Osteoblast (primary cell): ENCODE results near the gene JMJD1C. TPM values are rescaled to one million over a fixed set of nuclear protein-coding genes. Genes with fewer than 3 reads are reported as not detected.
"Not testable (repeated sequence)": the region's sequence is repeated elsewhere in the genome, so short reads cannot be mapped to it uniquely, and the experiment has no call there.

Experiments used
- DNase-seq: peaks from one replicate; pipeline ENCODE4 v3.0.0; 2011; ENCODE audit warnings: low spot score, mixed read lengths; ENCODE audit not compliant: insufficient read length; ENCODE audit errors: missing footprints
- H2AFZ ChIP-seq: 2 replicates; pipeline ENCODE4 v1.6.0; 2011; ENCODE audit warnings: mild to moderate bottlenecking, low read length
- H3K27ac ChIP-seq: 2 replicates; pipeline ENCODE4 v1.5.1; 2011; ENCODE audit warnings: mild to moderate bottlenecking, low read depth, low read length, moderate library complexity
- H3K27me3 ChIP-seq: 2 replicates; pipeline ENCODE4 v1.6.0; 2012; ENCODE audit warnings: mild to moderate bottlenecking, control low read depth, inconsistent platforms, low read length, moderate library complexity; ENCODE audit not compliant: insufficient read depth
- H3K36me3 ChIP-seq: 2 replicates; pipeline ENCODE4 v1.5.1; 2011; ENCODE audit warnings: mild to moderate bottlenecking, low read length, control low read depth, moderate library complexity; ENCODE audit not compliant: insufficient read depth
- H3K4me1 ChIP-seq: 2 replicates; pipeline ENCODE4 v1.5.1; 2011; ENCODE audit warnings: mild to moderate bottlenecking, low read length, control low read depth, moderate library complexity; ENCODE audit not compliant: insufficient read depth
- H3K4me2 ChIP-seq: 2 replicates; pipeline ENCODE4 v1.6.0; 2011; ENCODE audit warnings: mild to moderate bottlenecking, low read length; ENCODE audit not compliant: insufficient read depth
- H3K4me3 ChIP-seq: fragments of 200-600 bp; sonication (generic); 3 replicates; pipeline ENCODE4 v1.5.1; 2012; ENCODE audit warnings: mild to moderate bottlenecking, low read length, inconsistent platforms; ENCODE audit not compliant: insufficient read depth
- H3K79me2 ChIP-seq: 2 replicates; pipeline ENCODE4 v1.6.0; 2012; ENCODE audit warnings: mild to moderate bottlenecking, low read length, control low read depth, inconsistent platforms; ENCODE audit not compliant: insufficient read depth
- H3K9me3 ChIP-seq: 2 replicates; pipeline ENCODE4 v1.5.1; 2011; ENCODE audit warnings: low read depth, low read length, control low read depth
- H4K20me1 ChIP-seq: 2 replicates; pipeline ENCODE4 v1.6.0; 2012; ENCODE audit warnings: mild to moderate bottlenecking, low read length, control low read depth; ENCODE audit not compliant: insufficient read depth
- total RNA-seq: library from RNA; depleted of rRNA; stranded (reverse); fragments of >200 nt; gene quantifications from 2 replicates; pipeline ENCODE4 v1.2.3, GENCODE V29; 2012
- TF ChIP-seq, protein P1 (sequence below): IDR thresholded peaks from 2 replicates; pipeline ENCODE4 v1.5.1; 2011; ENCODE audit warnings: mild to moderate bottlenecking, low read depth, low read length, moderate library complexity; ENCODE audit errors: extremely low read depth

Gene JMJD1C
- total RNA-seq, 1 donor: 92.6 TPM

DNA sequence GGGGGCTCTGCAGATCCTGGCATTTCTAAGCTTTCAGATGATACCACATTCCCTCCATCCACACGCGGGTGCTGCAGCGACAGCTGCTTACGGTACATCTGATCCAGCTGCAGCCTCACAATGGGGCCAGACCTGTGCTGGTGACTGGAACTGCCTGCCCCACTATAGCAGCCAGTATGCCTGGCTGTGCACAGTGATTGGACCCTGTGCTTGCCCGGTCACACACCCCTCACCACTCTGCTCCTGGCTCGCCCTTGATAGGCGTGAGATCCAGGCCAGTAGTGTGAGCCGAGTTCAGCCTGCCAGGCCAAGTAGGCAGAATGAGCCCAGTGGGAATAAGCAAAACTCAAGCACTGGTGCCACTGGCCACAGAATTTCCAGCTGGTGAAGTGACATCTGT is 167.8 kb downstream of the JMJD1C start:
- Histone ChIP-seq H3K9me3 (no peaks in the 10 kb centered on the region), H3K4me2 (no peak overlapping the region), H3K36me3 (no peaks in the 10 kb centered on the region), H4K20me1 (peaks cover 12% of the 10 kb centered on the region), H3K27ac (no peak overlapping the region), H3K79me2 (peaks cover 66% of the 10 kb centered on the region), H2AFZ (no peak overlapping the region), H3K27me3 (no peaks in the 10 kb centered on the region), H3K4me1 (peaks cover 1% of the 10 kb centered on the region), H3K4me3 (no peak overlapping the region)
- DNase-seq: no peak
- TF ChIP-seq, protein P1, sequence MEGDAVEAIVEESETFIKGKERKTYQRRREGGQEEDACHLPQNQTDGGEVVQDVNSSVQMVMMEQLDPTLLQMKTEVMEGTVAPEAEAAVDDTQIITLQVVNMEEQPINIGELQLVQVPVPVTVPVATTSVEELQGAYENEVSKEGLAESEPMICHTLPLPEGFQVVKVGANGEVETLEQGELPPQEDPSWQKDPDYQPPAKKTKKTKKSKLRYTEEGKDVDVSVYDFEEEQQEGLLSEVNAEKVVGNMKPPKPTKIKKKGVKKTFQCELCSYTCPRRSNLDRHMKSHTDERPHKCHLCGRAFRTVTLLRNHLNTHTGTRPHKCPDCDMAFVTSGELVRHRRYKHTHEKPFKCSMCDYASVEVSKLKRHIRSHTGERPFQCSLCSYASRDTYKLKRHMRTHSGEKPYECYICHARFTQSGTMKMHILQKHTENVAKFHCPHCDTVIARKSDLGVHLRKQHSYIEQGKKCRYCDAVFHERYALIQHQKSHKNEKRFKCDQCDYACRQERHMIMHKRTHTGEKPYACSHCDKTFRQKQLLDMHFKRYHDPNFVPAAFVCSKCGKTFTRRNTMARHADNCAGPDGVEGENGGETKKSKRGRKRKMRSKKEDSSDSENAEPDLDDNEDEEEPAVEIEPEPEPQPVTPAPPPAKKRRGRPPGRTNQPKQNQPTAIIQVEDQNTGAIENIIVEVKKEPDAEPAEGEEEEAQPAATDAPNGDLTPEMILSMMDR: no peak

DNA sequence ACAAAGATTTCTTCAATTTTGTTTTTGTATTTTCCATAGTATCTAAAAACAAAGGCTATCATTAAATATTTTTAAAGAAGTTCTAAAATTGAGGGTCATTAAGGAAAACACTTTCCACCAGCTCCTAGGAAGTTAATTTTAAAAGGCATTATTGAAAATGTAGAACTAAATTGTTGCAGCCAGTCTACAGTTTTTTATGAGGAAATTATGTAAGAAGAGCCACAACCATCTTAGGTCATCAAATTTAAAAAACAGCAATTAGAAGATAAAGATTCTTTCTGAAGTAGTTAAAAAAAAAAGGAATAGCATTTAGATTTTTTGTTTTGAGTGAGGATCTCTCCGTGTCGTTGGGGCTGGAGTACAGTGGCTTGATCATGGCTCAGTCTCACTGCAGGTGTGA is 171.0 kb downstream of the JMJD1C start:
- Histone ChIP-seq H2AFZ (no peak overlapping the region), H3K27ac (no peak overlapping the region), H3K36me3 (no peaks in the 10 kb centered on the region), H3K79me2 (peaks cover 58% of the 10 kb centered on the region), H3K9me3 (no peaks in the 10 kb centered on the region), H3K4me1 (no peaks in the 10 kb centered on the region), H3K4me3 (no peak overlapping the region), H3K4me2 (no peak overlapping the region), H3K27me3 (no peaks in the 10 kb centered on the region), H4K20me1 (peaks cover 8% of the 10 kb centered on the region)
- no peak for DNase-seq
- TF ChIP-seq, protein P1: no peak

DNA sequence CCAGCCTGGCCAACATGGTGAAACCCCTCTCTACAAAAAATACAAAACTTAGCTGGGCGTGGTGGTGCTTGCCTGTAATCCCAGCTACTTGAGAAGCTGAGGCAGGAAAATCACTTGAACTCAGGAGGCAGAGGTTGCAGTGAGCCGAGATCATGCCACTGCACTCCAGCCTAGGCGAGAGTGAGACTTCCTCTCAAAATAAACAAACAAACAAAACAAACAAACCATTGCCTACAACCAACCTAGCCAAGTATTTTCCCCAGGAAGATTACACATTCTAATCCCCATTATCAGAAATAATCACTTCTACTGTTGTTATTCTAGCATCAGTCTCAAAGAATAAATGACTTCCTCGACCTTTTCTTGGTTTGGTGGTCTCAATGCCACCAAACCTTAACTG is 172.9 kb downstream of the JMJD1C start:
- H3K79me2 ChIP-seq: peaks cover 51% of the 10 kb centered on the region
- H3K36me3 ChIP-seq, H3K9me3 ChIP-seq, H3K4me3 ChIP-seq, H3K27ac ChIP-seq, H3K4me2 ChIP-seq, H2AFZ ChIP-seq, H3K27me3 ChIP-seq, H3K4me1 ChIP-seq, H4K20me1 ChIP-seq: not testable (repeated sequence)
- DNase-seq: peak; percentile 39

DNA sequence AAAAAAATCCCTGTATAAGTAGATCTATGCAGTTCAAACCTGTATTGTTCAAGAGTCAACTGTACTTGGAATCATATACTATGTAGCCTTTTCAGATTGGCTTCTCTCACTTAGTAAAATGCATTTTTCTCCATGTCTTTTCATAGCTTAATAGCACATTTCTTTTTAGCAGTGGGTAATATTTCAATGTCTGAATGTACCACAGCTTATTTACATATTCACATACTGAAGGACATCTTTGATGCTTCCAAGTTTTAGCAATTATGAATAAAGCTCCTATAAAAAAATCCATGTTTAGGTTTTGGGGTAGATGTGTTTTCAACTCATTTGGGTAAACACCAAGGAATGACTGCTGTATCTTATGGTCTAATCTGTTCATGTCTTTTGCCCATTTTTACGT is 177.6 kb downstream of the JMJD1C start:
- no peaks in the 10 kb centered on the region for H3K9me3 ChIP-seq
- H3K27ac ChIP-seq: no peak overlapping the region
- H3K4me2 ChIP-seq: no peak overlapping the region
- H3K4me1 ChIP-seq: peaks cover 9% of the 10 kb centered on the region
- TF ChIP-seq, protein P1: no peak
- DNase-seq: no peak
- peaks cover 12% of the 10 kb centered on the region for H4K20me1 ChIP-seq
- H3K4me3 ChIP-seq: no peak overlapping the region
- H3K27me3 ChIP-seq: no peaks in the 10 kb centered on the region
- H2AFZ ChIP-seq: no peak overlapping the region
- peaks cover 63% of the 10 kb centered on the region for H3K79me2 ChIP-seq
- H3K36me3 ChIP-seq: no peaks in the 10 kb centered on the region
